Measurements from ENCODE around the gene SCN5A. TPM values are rescaled to one million over a fixed set of nuclear protein-coding genes. Genes with fewer than 3 reads are reported as not detected.

Gene SCN5A
- total RNA-seq, 1 experiment from 2014 or later, result 13.6 TPM

- H3K36me3 Mint-ChIP-seq, result no peaks in the 10 kb centered on the region
- H3K27ac Mint-ChIP-seq, result no peak overlapping the region
- H3K4me3 Mint-ChIP-seq, result no peak overlapping the region
- POLR2A ChIA-PET, result no interaction called here
- H3K9me3 Mint-ChIP-seq, result no peaks in the 10 kb centered on the region
- H3K27me3 Mint-ChIP-seq (ENCODE audit: low read depth), result no peaks in the 10 kb centered on the region
- CTCF ChIA-PET, result no interaction called here
- DNase-seq (ENCODE audit: low spot score) (no peak), ATAC-seq (no peak)
- 0 out of 2 replicates have a peak, but pooled peaks cover 5% of the 10 kb centered on the region for H3K4me1 Mint-ChIP-seq
- TF ChIP-seq ZNF121 (CRISPR knock-in tag; IDR thresholded peaks at IDR 0.05) (no peak), OVOL2 (CRISPR knock-in tag; IDR thresholded peaks at IDR 0.05; ENCODE audit: borderline replicate concordance) (no peak), HMGXB4 (CRISPR knock-in tag; IDR thresholded peaks at IDR 0.05) (no peak), NR1H2 (CRISPR knock-in tag; IDR thresholded peaks at IDR 0.05) (no peak), NR3C1 (CRISPR knock-in tag; conservative IDR thresholded peaks at IDR 0.05; ENCODE audit: low read depth) (no peak), ZNF425 (CRISPR knock-in tag; conservative IDR thresholded peaks at IDR 0.05) (no peak), ZBTB21 (CRISPR knock-in tag; IDR thresholded peaks at IDR 0.05; ENCODE audit: borderline replicate concordance) (no peak), PRDM15 (CRISPR knock-in tag; IDR thresholded peaks at IDR 0.05) (no peak), ZNF263 (CRISPR knock-in tag; IDR thresholded peaks at IDR 0.05; ENCODE audit: low read depth) (no peak), FOXP4 (CRISPR knock-in tag; IDR thresholded peaks at IDR 0.05) (no peak), GTF2I (CRISPR knock-in tag; conservative IDR thresholded peaks at IDR 0.05) (no peak)
Measured at GRCh38 chr3:38577371-38578080, 72.0 kb downstream of the SCN5A start.

- Mint-ChIP-seq H3K4me3 (no peak overlapping the region), H3K4me1 (0 out of 2 replicates have a peak, but pooled peaks cover 5% of the 10 kb centered on the region), H3K36me3 (no peaks in the 10 kb centered on the region), H3K27ac (no peak overlapping the region), H3K27me3 (ENCODE audit: low read depth) (no peaks in the 10 kb centered on the region), H3K9me3 (no peaks in the 10 kb centered on the region)
- no peak for ATAC-seq
- POLR2A ChIA-PET, result interaction anchor here (0.6 kb wide), 1 partner anchor 197 kb away, joined by 3 read pairs; no protein-coding TSS in a partner anchor
- no peak for DNase-seq (ENCODE audit: low spot score)
- CTCF ChIA-PET, result no interaction called here
- TF ChIP-seq CREM (CRISPR knock-in tag; IDR thresholded peaks at IDR 0.05), result no peak
- TF ChIP-seq AFF4 (CRISPR knock-in tag; IDR thresholded peaks at IDR 0.05; ENCODE audit: borderline replicate concordance), result no peak
- no peak for TF ChIP-seq NR3C1 (CRISPR knock-in tag; conservative IDR thresholded peaks at IDR 0.05; ENCODE audit: low read depth)
- TF ChIP-seq RORB (CRISPR knock-in tag; IDR thresholded peaks at IDR 0.05), result no peak
- no peak for TF ChIP-seq EMX1 (CRISPR knock-in tag; IDR thresholded peaks at IDR 0.05)
- no peak for TF ChIP-seq ZNF263 (CRISPR knock-in tag; IDR thresholded peaks at IDR 0.05; ENCODE audit: low read depth)
- TF ChIP-seq MLX (CRISPR knock-in tag; IDR thresholded peaks at IDR 0.05), result no peak
Measured at GRCh38 chr3:38576526-38577370, 72.7 kb downstream of the SCN5A start.

Measured in WTC11 (cell line).